Uterus (tissue), 4 donors: ENCODE results near the gene IL4R. TPM values are rescaled to one million over a fixed set of nuclear protein-coding genes. Genes with fewer than 3 reads are reported as not detected.
"Not testable (repeated sequence)": the region's sequence is repeated elsewhere in the genome, so short reads cannot be mapped to it uniquely, and the experiment has no call there.

ENCODE experiments used
- DNase-seq, 2 donors: peaks; one replicate each; pipeline ENCODE4 v3.0.0-alpha.2; 2019 to 2020
- H3K27ac ChIP-seq, 2 donors: fragments of 200-600 bp; sonication (generic); 1 replicate in 1 of 2; 2 replicates in 1 of 2; pipeline ENCODE4 v1.5.1; 2016 to 2018
- H3K27me3 ChIP-seq, 2 donors: fragments of 200-600 bp; sonication (generic); one replicate each; pipeline ENCODE4 v1.5.1; 2018 to 2019; ENCODE audit warnings: control low read depth in 1 of 2
- H3K36me3 ChIP-seq, 2 donors: fragments of 200-600 bp; sonication (generic); one replicate each; pipeline ENCODE4 v1.5.1; 2019; ENCODE audit warnings: control low read depth in 1 of 2
- H3K4me1 ChIP-seq, 2 donors: fragments of 200-600 bp; sonication (generic); one replicate each; pipeline ENCODE4 v1.5.1; 2018 to 2019; ENCODE audit warnings: control low read depth in 1 of 2
- H3K4me3 ChIP-seq, 2 donors: fragments of 200-600 bp; sonication (generic); 1 replicate in 1 of 2; 2 replicates in 1 of 2; pipeline ENCODE4 v1.5.1; 2018 to 2019; ENCODE audit warnings: mild to moderate bottlenecking in 1 of 2
- H3K9me3 ChIP-seq, 2 donors: fragments of 200-600 bp; sonication (generic); one replicate each; pipeline ENCODE4 v1.5.1; 2019; ENCODE audit warnings: control low read depth in 1 of 2
- POLR2A ChIP-seq, 2 donors: fragments of 450-650 bp; IDR thresholded peaks; one replicate each; pipeline ENCODE4 v1.6.1; 2016; ENCODE audit warnings: antibody characterized with exemption in 2 of 2, mild to moderate bottlenecking in 1 of 2, moderate library complexity in 1 of 2
- intact Hi-C: fragments of 100-400 bp; cut with DNase I; formaldehyde crosslinking; loops from one replicate; pipeline ENCODE4 v1.15.1; 2023; ENCODE audit warnings: low total_unique reads
- total RNA-seq, 4 donors: library from RNA; depleted of rRNA in 3 of 4; stranded (reverse); fragments of >200 nt in 3 of 4; gene quantifications; one replicate each; pipeline versions ENCODE4 v1.1.0 to v1.2.4, GENCODE V29; 2014 to 2023
- TF ChIP-seq, protein P1 (sequence below), 4 experiments: fragments of 200-600 bp in 2 of 4; fragments of 450-650 bp in 2 of 4; sonication (generic) in 2 of 4; IDR thresholded peaks; one replicate each; pipeline ENCODE4 v1.5.1; 2016 to 2019; ENCODE audit warnings: antibody characterized with exemption in 4 of 4, mild to moderate bottlenecking in 2 of 4, moderate library complexity in 1 of 4
- donor health status: DM: yes; HTN: yes; CAD: no.

IL4R gene
- total RNA-seq, 4 donors from 2014 or later = 9.4 to 137 (median 45.4) TPM

- intact Hi-C loops = no loop called here
- H3K4me1 ChIP-seq = no peaks in the 10 kb centered on the region
- TF ChIP-seq, protein P1, sequence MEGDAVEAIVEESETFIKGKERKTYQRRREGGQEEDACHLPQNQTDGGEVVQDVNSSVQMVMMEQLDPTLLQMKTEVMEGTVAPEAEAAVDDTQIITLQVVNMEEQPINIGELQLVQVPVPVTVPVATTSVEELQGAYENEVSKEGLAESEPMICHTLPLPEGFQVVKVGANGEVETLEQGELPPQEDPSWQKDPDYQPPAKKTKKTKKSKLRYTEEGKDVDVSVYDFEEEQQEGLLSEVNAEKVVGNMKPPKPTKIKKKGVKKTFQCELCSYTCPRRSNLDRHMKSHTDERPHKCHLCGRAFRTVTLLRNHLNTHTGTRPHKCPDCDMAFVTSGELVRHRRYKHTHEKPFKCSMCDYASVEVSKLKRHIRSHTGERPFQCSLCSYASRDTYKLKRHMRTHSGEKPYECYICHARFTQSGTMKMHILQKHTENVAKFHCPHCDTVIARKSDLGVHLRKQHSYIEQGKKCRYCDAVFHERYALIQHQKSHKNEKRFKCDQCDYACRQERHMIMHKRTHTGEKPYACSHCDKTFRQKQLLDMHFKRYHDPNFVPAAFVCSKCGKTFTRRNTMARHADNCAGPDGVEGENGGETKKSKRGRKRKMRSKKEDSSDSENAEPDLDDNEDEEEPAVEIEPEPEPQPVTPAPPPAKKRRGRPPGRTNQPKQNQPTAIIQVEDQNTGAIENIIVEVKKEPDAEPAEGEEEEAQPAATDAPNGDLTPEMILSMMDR (IDR thresholded peaks at IDR 0.05) = no peak
- no peak for TF ChIP-seq POLR2A (IDR thresholded peaks at IDR 0.05)
- no peak overlapping the region for H3K4me3 ChIP-seq
- no peak overlapping the region for H3K27ac ChIP-seq
- no peaks in the 10 kb centered on the region for H3K9me3 ChIP-seq
- no peaks in the 10 kb centered on the region for H3K36me3 ChIP-seq
- H3K27me3 ChIP-seq = no peaks in the 10 kb centered on the region
- no peak for DNase-seq
Measured at GRCh38 chr16:27406511-27407128, 92.8 kb downstream of the IL4R start.

GRCh38 chr16:27407133-27407532, 93.4 kb downstream of the IL4R start:
- H3K27me3 ChIP-seq = no peaks in the 10 kb centered on the region
- intact Hi-C loops = no loop called here
- H3K4me3 ChIP-seq = no peak overlapping the region

GRCh38 chr16:27408012-27408601, 94.3 kb downstream of the IL4R start:
- H3K27me3 ChIP-seq = no peaks in the 10 kb centered on the region
- no peaks in the 10 kb centered on the region for H3K4me1 ChIP-seq
- H3K36me3 ChIP-seq = no peaks in the 10 kb centered on the region
- no peak overlapping the region for H3K27ac ChIP-seq
- no peaks in the 10 kb centered on the region for H3K9me3 ChIP-seq
- TF ChIP-seq, protein P1 (IDR thresholded peaks at IDR 0.05) = no peak
- no peak for TF ChIP-seq POLR2A (IDR thresholded peaks at IDR 0.05)
- DNase-seq = no peak
- no peak overlapping the region for H3K4me3 ChIP-seq
- intact Hi-C loops = no loop called here

More at GRCh38 chr16:27407133-27407532, 93.4 kb downstream of the IL4R start:
- Histone ChIP-seq H3K27ac (no peak overlapping the region), H3K9me3 (no peaks in the 10 kb centered on the region), H3K4me1 (no peaks in the 10 kb centered on the region), H3K36me3 (no peaks in the 10 kb centered on the region)
- DNase-seq = no peak
- TF ChIP-seq, protein P1 (IDR thresholded peaks at IDR 0.05) = no peak
- TF ChIP-seq POLR2A (IDR thresholded peaks at IDR 0.05) = no peak

DNA sequence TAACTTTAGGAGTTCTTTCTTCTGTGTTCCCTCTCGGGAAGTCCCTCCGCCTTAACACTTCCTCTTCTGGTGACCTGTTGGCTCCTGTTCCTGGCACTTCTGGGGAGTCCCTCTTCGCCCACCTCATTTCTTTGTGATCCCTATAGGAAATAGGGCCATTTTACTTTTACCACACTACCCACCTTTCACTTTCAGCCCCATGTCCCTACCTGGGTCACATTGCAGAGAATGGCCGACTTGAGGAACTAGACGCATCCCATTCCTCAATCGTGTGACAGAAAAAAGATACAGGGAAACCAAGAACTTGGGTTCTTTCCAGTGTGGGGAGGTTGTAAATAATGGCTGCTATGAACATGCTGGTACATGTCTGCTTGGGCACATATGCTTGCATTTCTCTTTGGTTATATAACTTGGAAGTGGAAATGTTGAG, 94.8 kb downstream of the IL4R start:
- Histone ChIP-seq H3K27ac (no peak overlapping the region), H3K27me3 (no peaks in the 10 kb centered on the region), H3K4me1 (no peaks in the 10 kb centered on the region), H3K9me3 (no peaks in the 10 kb centered on the region), H3K4me3 (no peak overlapping the region), H3K36me3 (no peaks in the 10 kb centered on the region)
- intact Hi-C loops = no loop called here
- TF ChIP-seq, protein P1 (IDR thresholded peaks at IDR 0.05) = no peak
- TF ChIP-seq POLR2A (IDR thresholded peaks at IDR 0.05) = no peak
- DNase-seq = no peak

GRCh38 chr16:27409958-27410357, 96.2 kb downstream of the IL4R start:
- intact Hi-C loops, H3K4me3 ChIP-seq: not testable (repeated sequence)

More at GRCh38 chr16:27409958-27410357, 96.2 kb downstream of the IL4R start:
- H3K36me3 ChIP-seq, DNase-seq, H3K9me3 ChIP-seq, H3K4me1 ChIP-seq, H3K27ac ChIP-seq, H3K27me3 ChIP-seq: not testable (repeated sequence)
